Activated CD4-positive, alpha-beta T cell treated with anti-CD3 and anti-CD28 coated beads for 1 hour (primary cell): Measurements from ENCODE around the gene SPANXD.
"Not testable (repeated sequence)": the region's sequence is repeated elsewhere in the genome, so short reads cannot be mapped to it uniquely, and the experiment has no call there.

Experiments used
- DNase-seq: peaks from one replicate; pipeline ENCODE4 v3.0.0-alpha.2; 2020

The SPANXD gene

GRCh38 chrX:141698639-141699038 is at the start of gene SPANXD:
SPANXD (minus strand) TSS chrX:141698739; CDS start chrX:141698405, 334 bp downstream.
- not testable (repeated sequence) for DNase-seq

- DNase-seq: no peak
These were observed 44.1 kb upstream of the SPANXD start for GRCh38 chrX:141742666-141743065.

- no peak for DNase-seq
These were observed 38.1 kb upstream of the SPANXD start for GRCh38 chrX:141736656-141737055.

GRCh38 chrX:141733371-141733770 is 34.8 kb upstream of the SPANXD start:
- DNase-seq: no peak

- DNase-seq: no peak
These were observed 33.5 kb upstream of the SPANXD start for GRCh38 chrX:141732031-141732430.

- DNase-seq: no peak
These were observed 25.6 kb upstream of the SPANXD start for GRCh38 chrX:141724186-141724585.

GRCh38 chrX:141714680-141715079 is 16.1 kb upstream of the SPANXD start:
- DNase-seq: no peak

- no peak for DNase-seq
These were observed 2.5 kb upstream of the SPANXD start for GRCh38 chrX:141701072-141701471.

GRCh38 chrX:141673946-141674345 is 24.6 kb downstream of the SPANXD start:
- no peak for DNase-seq

GRCh38 chrX:141669689-141670088 is 28.9 kb downstream of the SPANXD start:
- no peak for DNase-seq

- no peak for DNase-seq
These were observed 30.2 kb downstream of the SPANXD start for GRCh38 chrX:141668371-141668770.

GRCh38 chrX:141662781-141663180 is 35.8 kb downstream of the SPANXD start:
- DNase-seq: no peak

- no peak for DNase-seq
These were observed 46.3 kb downstream of the SPANXD start for GRCh38 chrX:141652286-141652685.
